ENCODE data around the gene AP3B2. TPM values are rescaled to one million over a fixed set of nuclear protein-coding genes. Genes with fewer than 3 reads are reported as not detected.

The AP3B2 gene
- total RNA-seq, 4 donors from 2014 or later = 1.9 to 6.9 (median 2.2) TPM; not detected in 1

GRCh38 chr15:82698711-82699345 lies 10.8 kb downstream of the AP3B2 start:
- H3K27ac ChIP-seq = no peak overlapping the region
- H3K9me3 ChIP-seq = no peaks in the 10 kb centered on the region
- no peak overlapping the region for H3K4me3 ChIP-seq
- no peaks in the 10 kb centered on the region for H3K27me3 ChIP-seq
- TF ChIP-seq POLR2A (IDR thresholded peaks at IDR 0.05) = no peak
- TF ChIP-seq, protein P1, sequence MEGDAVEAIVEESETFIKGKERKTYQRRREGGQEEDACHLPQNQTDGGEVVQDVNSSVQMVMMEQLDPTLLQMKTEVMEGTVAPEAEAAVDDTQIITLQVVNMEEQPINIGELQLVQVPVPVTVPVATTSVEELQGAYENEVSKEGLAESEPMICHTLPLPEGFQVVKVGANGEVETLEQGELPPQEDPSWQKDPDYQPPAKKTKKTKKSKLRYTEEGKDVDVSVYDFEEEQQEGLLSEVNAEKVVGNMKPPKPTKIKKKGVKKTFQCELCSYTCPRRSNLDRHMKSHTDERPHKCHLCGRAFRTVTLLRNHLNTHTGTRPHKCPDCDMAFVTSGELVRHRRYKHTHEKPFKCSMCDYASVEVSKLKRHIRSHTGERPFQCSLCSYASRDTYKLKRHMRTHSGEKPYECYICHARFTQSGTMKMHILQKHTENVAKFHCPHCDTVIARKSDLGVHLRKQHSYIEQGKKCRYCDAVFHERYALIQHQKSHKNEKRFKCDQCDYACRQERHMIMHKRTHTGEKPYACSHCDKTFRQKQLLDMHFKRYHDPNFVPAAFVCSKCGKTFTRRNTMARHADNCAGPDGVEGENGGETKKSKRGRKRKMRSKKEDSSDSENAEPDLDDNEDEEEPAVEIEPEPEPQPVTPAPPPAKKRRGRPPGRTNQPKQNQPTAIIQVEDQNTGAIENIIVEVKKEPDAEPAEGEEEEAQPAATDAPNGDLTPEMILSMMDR (IDR thresholded peaks at IDR 0.05) = no peak
- no peaks in the 10 kb centered on the region for H3K36me3 ChIP-seq
- no peaks in the 10 kb centered on the region for H3K4me1 ChIP-seq
- intact Hi-C loops (cut with DNase I; ENCODE audit: low total_unique reads) = no loop called here
- DNase-seq = no peak

DNA sequence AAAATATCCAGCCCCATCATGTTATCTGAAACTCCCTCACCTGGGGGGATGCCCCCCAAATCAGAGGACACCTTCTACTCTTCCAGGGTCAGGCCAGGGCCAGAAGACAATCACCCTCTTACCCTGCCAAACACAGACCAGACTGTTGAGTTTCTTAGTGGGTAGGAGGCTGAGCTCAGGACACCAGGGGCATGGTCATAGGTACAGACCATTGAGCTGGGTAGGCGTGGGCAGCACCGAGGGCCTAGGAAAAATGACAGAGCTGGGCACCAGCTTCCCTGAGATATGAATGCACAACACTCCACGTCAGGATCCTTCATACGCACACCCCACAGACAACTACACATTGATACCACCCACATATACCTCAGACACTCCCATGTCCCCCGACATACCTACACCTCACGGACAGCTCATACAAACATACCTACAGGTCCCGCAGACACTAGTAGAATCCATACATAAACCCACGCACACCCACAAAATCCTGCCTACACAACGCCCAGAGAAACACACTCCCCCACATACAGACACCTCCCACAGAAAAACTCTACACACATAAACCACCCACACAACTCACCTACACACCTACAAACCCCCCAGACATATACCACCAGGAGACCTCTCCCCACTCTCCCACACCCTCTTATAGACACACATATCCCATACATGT lies 11.8 kb downstream of the AP3B2 start:
- Histone ChIP-seq H3K27me3 (no peaks in the 10 kb centered on the region), H3K27ac (no peak overlapping the region), H3K4me1 (no peaks in the 10 kb centered on the region), H3K4me3 (no peak overlapping the region), H3K9me3 (no peaks in the 10 kb centered on the region), H3K36me3 (no peaks in the 10 kb centered on the region)
- TF ChIP-seq POLR2A (IDR thresholded peaks at IDR 0.05) = no peak
- TF ChIP-seq, protein P1 (IDR thresholded peaks at IDR 0.05) = no peak
- intact Hi-C loops (cut with DNase I; ENCODE audit: low total_unique reads) = no loop called here
- DNase-seq = no peak

DNA sequence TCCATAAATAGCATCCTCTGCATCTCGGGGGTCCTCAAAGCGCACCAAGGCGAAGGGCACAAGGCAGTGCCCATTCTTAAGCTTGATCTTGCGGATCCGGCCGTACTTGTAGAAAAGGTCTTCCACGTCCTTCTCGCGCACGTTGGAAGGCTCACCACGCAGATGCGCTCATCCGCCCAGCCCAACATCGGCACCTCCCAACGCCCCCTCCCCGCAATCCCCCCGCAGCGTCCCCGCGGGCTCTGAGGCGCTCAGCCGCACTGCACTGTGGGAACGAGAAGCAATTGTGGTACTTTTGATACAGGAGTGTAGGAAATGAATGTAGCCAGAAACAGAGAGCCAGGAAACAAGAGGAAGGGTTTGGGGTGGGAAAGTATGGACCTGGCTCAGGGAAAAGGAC lies 17.5 kb downstream of the AP3B2 start:
- intact Hi-C loops (cut with DNase I; ENCODE audit: low total_unique reads) = no loop called here
- Histone ChIP-seq H3K27ac (no peak overlapping the region), H3K36me3 (no peaks in the 10 kb centered on the region), H3K4me1 (no peaks in the 10 kb centered on the region), H3K4me3 (no peak overlapping the region), H3K27me3 (no peaks in the 10 kb centered on the region), H3K9me3 (no peaks in the 10 kb centered on the region)
- DNase-seq = no peak
- TF ChIP-seq, protein P1 (IDR thresholded peaks at IDR 0.05) = no peak
- TF ChIP-seq POLR2A (IDR thresholded peaks at IDR 0.05) = no peak

DNA sequence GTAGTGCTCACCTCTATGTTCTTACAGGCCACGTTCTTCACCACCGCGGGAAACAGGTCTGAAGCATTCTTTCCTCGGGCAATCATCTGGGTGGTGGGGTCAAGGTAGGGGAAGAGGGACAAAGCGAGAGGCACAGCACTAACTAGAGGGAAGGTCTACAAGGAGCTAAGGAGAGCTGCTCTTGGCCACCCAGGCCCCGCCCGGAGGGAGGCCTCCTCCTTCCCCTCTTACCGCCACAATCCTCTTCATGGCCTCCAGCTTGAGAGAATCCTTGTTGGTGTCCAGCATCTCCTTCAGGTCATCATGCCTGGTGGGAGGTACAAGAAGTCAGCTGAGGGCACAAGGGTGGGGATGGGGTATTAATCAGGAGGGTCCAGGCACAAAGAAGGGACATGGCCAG lies 20.5 kb downstream of the AP3B2 start:
- Histone ChIP-seq H3K36me3 (no peaks in the 10 kb centered on the region), H3K9me3 (no peaks in the 10 kb centered on the region), H3K4me1 (no peaks in the 10 kb centered on the region), H3K27ac (no peak overlapping the region), H3K4me3 (no peak overlapping the region), H3K27me3 (no peaks in the 10 kb centered on the region)
- intact Hi-C loops (cut with DNase I; ENCODE audit: low total_unique reads) = no loop called here
- no peak for DNase-seq
- TF ChIP-seq, protein P1 (IDR thresholded peaks at IDR 0.05) = no peak
- no peak for TF ChIP-seq POLR2A (IDR thresholded peaks at IDR 0.05)

DNA sequence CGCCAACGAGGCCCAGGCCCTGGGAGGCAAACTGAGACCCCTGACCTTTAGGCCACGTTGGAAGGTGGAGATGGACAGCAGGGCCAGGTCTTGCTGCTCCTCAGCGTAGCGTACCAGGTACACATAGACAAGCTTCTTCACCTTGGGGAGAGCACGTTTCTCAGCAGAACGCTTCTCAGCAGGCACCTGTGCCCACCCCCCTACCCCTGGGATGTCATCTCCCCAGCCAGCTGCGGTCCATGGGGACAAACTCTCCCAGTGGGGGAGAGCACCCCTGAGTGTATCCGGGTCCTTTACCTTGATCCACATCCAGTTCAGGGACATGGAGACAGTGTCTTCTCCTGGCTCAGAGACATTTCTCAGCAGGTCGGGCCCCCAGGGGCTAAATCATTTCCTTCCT lies 21.0 kb downstream of the AP3B2 start:
- H3K27me3 ChIP-seq = no peaks in the 10 kb centered on the region
- H3K27ac ChIP-seq = no peak overlapping the region
- H3K36me3 ChIP-seq = no peaks in the 10 kb centered on the region
- intact Hi-C loops (cut with DNase I; ENCODE audit: low total_unique reads) = no loop called here
- no peak overlapping the region for H3K4me3 ChIP-seq
- no peaks in the 10 kb centered on the region for H3K4me1 ChIP-seq
- no peaks in the 10 kb centered on the region for H3K9me3 ChIP-seq
- DNase-seq = no peak
- TF ChIP-seq, protein P1 (IDR thresholded peaks at IDR 0.05) = no peak
- TF ChIP-seq POLR2A (IDR thresholded peaks at IDR 0.05) = no peak
